Measurements from ENCODE around the gene LENG8. TPM values are rescaled to one million over a fixed set of nuclear protein-coding genes. Genes with fewer than 3 reads are reported as not detected.
"Not testable (repeated sequence)": the region's sequence is repeated elsewhere in the genome, so short reads cannot be mapped to it uniquely, and the experiment has no call there.

The LENG8 gene
- polyA plus RNA-seq, 1 donor = 248 TPM

DNA sequence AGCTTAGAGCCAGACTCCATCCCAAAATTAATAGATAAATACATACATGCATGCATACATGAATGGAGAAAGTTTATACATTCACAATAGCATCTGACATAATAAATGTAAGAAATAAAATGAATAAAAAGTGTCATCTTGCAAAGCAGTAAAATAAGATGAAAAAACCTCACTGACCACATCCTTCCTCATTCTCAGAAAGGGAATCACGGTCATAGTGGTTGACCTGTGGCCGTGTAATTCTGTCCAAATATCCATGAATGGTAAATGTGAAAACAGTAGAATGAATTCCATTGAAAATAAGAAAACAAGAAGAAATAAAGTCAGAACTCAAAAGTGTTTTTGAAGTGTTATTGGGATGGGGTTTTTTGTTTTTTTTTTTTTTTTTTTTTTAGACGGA, 33.9 kb downstream of the LENG8 start:
- Histone ChIP-seq H3K4me3 (ENCODE audit: low read length) (no peak overlapping the region), H3K27me3 (ENCODE audit: control insufficient read depth, insufficient read depth, low read length) (no peaks in the 10 kb centered on the region), H3K9me3 (ENCODE audit: control insufficient read depth, low read depth, low read length) (no peaks in the 10 kb centered on the region), H3K27ac (ENCODE audit: low read length) (no peak overlapping the region), H3K36me3 (ENCODE audit: control insufficient read depth, insufficient read depth, low read length) (no peaks in the 10 kb centered on the region), H3K4me1 (ENCODE audit: control insufficient read depth, insufficient read depth, low read length) (no peaks in the 10 kb centered on the region)
- no peak for DNase-seq
- WGBS (ENCODE audit: insufficient coverage, low lambda C conversion rate) = 80% methylated on average over 1 of the region's 3 CpGs

DNA sequence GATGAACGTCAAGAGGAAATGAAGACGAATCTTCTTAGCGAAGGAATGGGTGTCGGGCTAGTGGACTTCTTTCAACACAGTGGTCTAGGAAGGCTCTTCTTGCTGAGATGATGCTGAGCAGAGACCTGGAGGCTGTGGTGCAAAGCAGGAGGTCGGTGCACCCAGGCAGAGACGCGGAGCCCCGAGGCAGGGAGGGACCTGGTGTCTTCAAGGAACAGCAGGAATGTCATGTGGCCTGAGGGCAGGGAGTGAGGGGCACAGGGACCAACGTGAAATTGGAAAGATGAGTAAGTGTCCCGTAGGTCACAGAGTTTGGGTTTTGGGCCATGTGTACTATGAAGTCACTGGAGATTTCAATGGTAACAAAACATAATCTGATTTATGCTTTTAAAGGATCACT, 35.5 kb downstream of the LENG8 start:
- H3K36me3 ChIP-seq (ENCODE audit: control insufficient read depth, insufficient read depth, low read length) = no peaks in the 10 kb centered on the region
- H3K27ac ChIP-seq (ENCODE audit: low read length) = no peak overlapping the region
- no peak overlapping the region for H3K4me3 ChIP-seq (ENCODE audit: low read length)
- H3K9me3 ChIP-seq (ENCODE audit: control insufficient read depth, low read depth, low read length) = no peaks in the 10 kb centered on the region
- H3K4me1 ChIP-seq (ENCODE audit: control insufficient read depth, insufficient read depth, low read length) = no peaks in the 10 kb centered on the region
- DNase-seq = no peak
- 80% methylated on average over 1 of the region's 10 CpGs for WGBS (ENCODE audit: insufficient coverage, low lambda C conversion rate)
- H3K27me3 ChIP-seq (ENCODE audit: control insufficient read depth, insufficient read depth, low read length) = no peaks in the 10 kb centered on the region

DNA sequence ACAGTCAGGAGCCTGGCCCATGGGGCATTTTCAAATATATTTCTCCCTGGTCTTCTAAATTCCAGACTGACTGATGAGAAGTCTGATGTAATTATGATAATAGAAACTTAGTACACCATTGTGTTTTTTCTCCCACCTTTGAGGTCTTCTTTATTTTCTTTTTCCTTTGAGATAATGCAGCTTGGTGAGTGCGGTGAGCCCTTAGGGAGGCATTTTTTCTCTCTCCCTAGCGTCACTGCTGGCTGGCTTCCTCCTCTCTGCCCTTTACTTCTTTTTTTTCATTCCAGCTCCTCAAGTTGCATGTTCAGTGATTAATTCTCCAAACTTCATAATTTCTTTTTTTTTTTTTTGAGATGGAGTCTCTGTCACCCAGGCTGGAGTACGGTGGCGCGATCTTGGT, 36.9 kb downstream of the LENG8 start:
- 38% methylated on average over 2 of the region's 5 CpGs for WGBS (ENCODE audit: insufficient coverage, low lambda C conversion rate)
- no peaks in the 10 kb centered on the region for H3K27me3 ChIP-seq (ENCODE audit: control insufficient read depth, insufficient read depth, low read length)
- H3K4me1 ChIP-seq (ENCODE audit: control insufficient read depth, insufficient read depth, low read length) = no peaks in the 10 kb centered on the region
- no peaks in the 10 kb centered on the region for H3K36me3 ChIP-seq (ENCODE audit: control insufficient read depth, insufficient read depth, low read length)
- DNase-seq = no peak
- no peaks in the 10 kb centered on the region for H3K9me3 ChIP-seq (ENCODE audit: control insufficient read depth, low read depth, low read length)
- no peak overlapping the region for H3K27ac ChIP-seq (ENCODE audit: low read length)
- no peak overlapping the region for H3K4me3 ChIP-seq (ENCODE audit: low read length)

DNA sequence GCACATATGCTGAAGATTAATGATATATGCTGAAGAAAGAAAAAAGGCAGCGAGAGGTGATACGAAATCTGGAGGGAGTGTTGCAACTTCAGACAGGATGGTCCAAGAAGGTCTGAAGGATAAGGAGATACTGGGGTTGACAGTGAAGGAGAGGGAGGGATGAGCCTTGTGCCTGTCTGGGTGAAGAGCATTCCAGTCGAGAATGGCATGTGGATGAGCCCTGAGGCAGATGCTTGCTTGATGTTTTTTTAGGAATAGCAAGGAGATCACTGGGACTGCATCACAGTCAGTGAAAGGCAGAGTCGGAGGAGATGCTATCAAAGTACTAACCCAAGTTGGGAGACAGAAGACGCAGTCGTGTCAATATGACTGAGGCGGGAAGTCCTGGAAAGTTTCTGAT, 40.3 kb downstream of the LENG8 start:
- no peaks in the 10 kb centered on the region for H3K27me3 ChIP-seq (ENCODE audit: control insufficient read depth, insufficient read depth, low read length)
- 89% methylated on average over 2 of the region's 7 CpGs for WGBS (ENCODE audit: insufficient coverage, low lambda C conversion rate)
- no peak for DNase-seq

GRCh38 chr19:54489766-54490165, 40.8 kb downstream of the LENG8 start:
- Histone ChIP-seq H3K4me1 (ENCODE audit: control insufficient read depth, insufficient read depth, low read length) (no peaks in the 10 kb centered on the region), H3K36me3 (ENCODE audit: control insufficient read depth, insufficient read depth, low read length) (no peaks in the 10 kb centered on the region), H3K9me3 (ENCODE audit: control insufficient read depth, low read depth, low read length) (no peaks in the 10 kb centered on the region), H3K4me3 (ENCODE audit: low read length) (no peak overlapping the region), H3K27me3 (ENCODE audit: control insufficient read depth, insufficient read depth, low read length) (no peaks in the 10 kb centered on the region), H3K27ac (ENCODE audit: low read length) (no peak overlapping the region)
- WGBS (ENCODE audit: insufficient coverage, low lambda C conversion rate) = 20% methylated on average over 1 of the region's 9 CpGs
- no peak for DNase-seq

More for the DNA sequence above, 40.3 kb downstream of the LENG8 start:
- Histone ChIP-seq H3K27ac (ENCODE audit: low read length) (no peak overlapping the region), H3K4me1 (ENCODE audit: control insufficient read depth, insufficient read depth, low read length) (no peaks in the 10 kb centered on the region), H3K4me3 (ENCODE audit: low read length) (no peak overlapping the region), H3K9me3 (ENCODE audit: control insufficient read depth, low read depth, low read length) (no peaks in the 10 kb centered on the region), H3K36me3 (ENCODE audit: control insufficient read depth, insufficient read depth, low read length) (no peaks in the 10 kb centered on the region)

GRCh38 chr19:54492568-54492967, 43.6 kb downstream of the LENG8 start:
- no peak overlapping the region for H3K27ac ChIP-seq (ENCODE audit: low read length)
- H3K36me3 ChIP-seq (ENCODE audit: control insufficient read depth, insufficient read depth, low read length) = no peaks in the 10 kb centered on the region
- H3K27me3 ChIP-seq (ENCODE audit: control insufficient read depth, insufficient read depth, low read length) = no peaks in the 10 kb centered on the region
- no peak overlapping the region for H3K4me3 ChIP-seq (ENCODE audit: low read length)
- no peaks in the 10 kb centered on the region for H3K9me3 ChIP-seq (ENCODE audit: control insufficient read depth, low read depth, low read length)
- H3K4me1 ChIP-seq (ENCODE audit: control insufficient read depth, insufficient read depth, low read length) = no peaks in the 10 kb centered on the region
- no peak for DNase-seq
- no CpG with 5 or more reads among the region's 18 CpGs for WGBS (ENCODE audit: insufficient coverage, low lambda C conversion rate)

- DNase-seq; H3K36me3 ChIP-seq (ENCODE audit: control insufficient read depth, insufficient read depth, low read length); H3K4me3 ChIP-seq (ENCODE audit: low read length); H3K27ac ChIP-seq (ENCODE audit: low read length); H3K9me3 ChIP-seq (ENCODE audit: control insufficient read depth, low read depth, low read length); H3K27me3 ChIP-seq (ENCODE audit: control insufficient read depth, insufficient read depth, low read length); H3K4me1 ChIP-seq (ENCODE audit: control insufficient read depth, insufficient read depth, low read length): not testable (repeated sequence)
- WGBS (ENCODE audit: insufficient coverage, low lambda C conversion rate) = no CpG with 5 or more reads among the region's 5 CpGs
Observed at GRCh38 chr19:54493056-54493455, 44.1 kb downstream of the LENG8 start.

DNA sequence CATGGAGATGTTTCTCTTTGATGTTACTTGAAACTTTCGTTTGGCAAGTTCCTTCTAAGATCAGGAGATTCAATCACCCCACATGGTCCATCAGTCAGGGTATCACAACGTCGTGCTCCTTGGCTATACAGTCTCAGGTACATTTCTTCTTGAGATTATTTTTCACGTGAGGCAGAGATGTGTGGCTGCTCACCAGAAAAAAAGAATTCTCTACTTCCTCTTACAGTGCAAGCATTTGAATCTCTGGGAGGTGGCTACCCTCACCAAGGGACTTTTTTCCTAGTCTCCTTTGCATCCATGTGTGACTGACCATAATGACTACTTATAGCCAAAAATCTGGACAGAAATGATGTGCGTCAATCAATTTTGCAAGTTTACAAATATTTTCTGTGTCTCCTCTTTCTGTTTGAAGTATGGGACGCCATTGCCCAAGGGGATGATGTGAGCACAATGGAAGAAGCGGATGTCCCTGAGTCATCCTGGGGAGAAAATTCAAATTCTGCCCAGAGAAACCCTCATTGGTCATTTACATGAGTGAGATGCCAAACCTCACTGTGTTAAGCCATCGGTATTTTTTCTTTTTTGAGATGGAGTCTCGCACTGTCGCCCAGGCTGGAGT, 45.1 kb downstream of the LENG8 start:
- H3K4me1 ChIP-seq (ENCODE audit: control insufficient read depth, insufficient read depth, low read length) = no peaks in the 10 kb centered on the region
- no peak overlapping the region for H3K4me3 ChIP-seq (ENCODE audit: low read length)
- H3K27ac ChIP-seq (ENCODE audit: low read length) = no peak overlapping the region
- DNase-seq = no peak
- no peaks in the 10 kb centered on the region for H3K27me3 ChIP-seq (ENCODE audit: control insufficient read depth, insufficient read depth, low read length)
- no CpG with 5 or more reads among the region's 10 CpGs for WGBS (ENCODE audit: insufficient coverage, low lambda C conversion rate)
- H3K36me3 ChIP-seq (ENCODE audit: control insufficient read depth, insufficient read depth, low read length) = no peaks in the 10 kb centered on the region
- no peaks in the 10 kb centered on the region for H3K9me3 ChIP-seq (ENCODE audit: control insufficient read depth, low read depth, low read length)

- H3K4me3 ChIP-seq (ENCODE audit: low read length); H3K9me3 ChIP-seq (ENCODE audit: control insufficient read depth, low read depth, low read length); H3K36me3 ChIP-seq (ENCODE audit: control insufficient read depth, insufficient read depth, low read length); H3K27ac ChIP-seq (ENCODE audit: low read length); H3K4me1 ChIP-seq (ENCODE audit: control insufficient read depth, insufficient read depth, low read length); H3K27me3 ChIP-seq (ENCODE audit: control insufficient read depth, insufficient read depth, low read length); DNase-seq: not testable (repeated sequence)
- WGBS (ENCODE audit: insufficient coverage, low lambda C conversion rate) = 80% methylated on average over 1 of the region's 5 CpGs
Observed at GRCh38 chr19:54495284-54495683, 46.3 kb downstream of the LENG8 start.

DNA sequence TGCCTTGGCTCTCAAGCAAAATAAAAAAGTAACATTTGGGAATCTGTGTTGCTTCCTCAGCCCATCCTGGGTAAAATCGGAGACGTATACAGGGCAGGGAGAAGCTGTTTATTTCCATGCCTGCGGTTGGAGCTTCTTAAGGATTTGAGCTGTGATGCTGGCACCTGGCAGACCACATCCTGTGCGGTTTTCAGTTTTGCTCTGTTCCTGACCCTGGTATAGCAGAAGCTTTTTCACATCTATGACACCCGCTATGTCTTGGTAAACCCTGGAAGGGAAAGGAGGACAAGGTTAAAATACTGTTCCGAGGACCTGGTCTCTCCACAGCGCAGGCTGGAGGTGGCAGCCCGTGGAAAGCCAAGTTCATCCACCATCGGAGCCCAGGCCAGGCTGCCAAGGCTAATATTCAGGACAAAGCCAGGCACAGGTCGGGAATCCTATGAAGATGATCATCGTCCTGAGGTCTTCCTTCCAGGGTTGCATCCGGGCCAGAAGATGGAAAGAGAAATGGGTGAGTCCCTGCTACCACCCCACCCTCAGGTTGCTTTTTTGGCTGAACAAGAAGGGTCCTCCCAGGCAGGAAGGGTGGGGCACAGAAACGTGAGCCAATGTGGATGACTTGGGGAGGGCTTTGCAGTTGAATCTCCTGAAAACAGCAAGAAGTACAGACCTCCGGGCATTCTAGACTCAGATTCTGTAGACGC, 48.9 kb downstream of the LENG8 start:
- H3K27me3 ChIP-seq (ENCODE audit: control insufficient read depth, insufficient read depth, low read length); H3K9me3 ChIP-seq (ENCODE audit: control insufficient read depth, low read depth, low read length); H3K4me3 ChIP-seq (ENCODE audit: low read length); DNase-seq; H3K27ac ChIP-seq (ENCODE audit: low read length); H3K36me3 ChIP-seq (ENCODE audit: control insufficient read depth, insufficient read depth, low read length); H3K4me1 ChIP-seq (ENCODE audit: control insufficient read depth, insufficient read depth, low read length): not testable (repeated sequence)
- WGBS (ENCODE audit: insufficient coverage, low lambda C conversion rate) = no CpG with 5 or more reads among the region's 15 CpGs

GRCh38 chr19:54498451-54498772, 49.4 kb downstream of the LENG8 start:
- H3K27ac ChIP-seq (ENCODE audit: low read length); H3K4me1 ChIP-seq (ENCODE audit: control insufficient read depth, insufficient read depth, low read length); H3K4me3 ChIP-seq (ENCODE audit: low read length); H3K9me3 ChIP-seq (ENCODE audit: control insufficient read depth, low read depth, low read length); H3K36me3 ChIP-seq (ENCODE audit: control insufficient read depth, insufficient read depth, low read length); DNase-seq; H3K27me3 ChIP-seq (ENCODE audit: control insufficient read depth, insufficient read depth, low read length): not testable (repeated sequence)
- no CpG with 5 or more reads among the region's 9 CpGs for WGBS (ENCODE audit: insufficient coverage, low lambda C conversion rate)
